Effector CD4-positive, alpha-beta T cell (primary cell): Measurements from ENCODE around the gene GRK3.
"Not testable (repeated sequence)": the region's sequence is repeated elsewhere in the genome, so short reads cannot be mapped to it uniquely, and the experiment has no call there.

ENCODE experiments used
- DNase-seq: peaks from one replicate; pipeline ENCODE4 v3.0.0-alpha.2; 2020

GRK3 gene

DNA sequence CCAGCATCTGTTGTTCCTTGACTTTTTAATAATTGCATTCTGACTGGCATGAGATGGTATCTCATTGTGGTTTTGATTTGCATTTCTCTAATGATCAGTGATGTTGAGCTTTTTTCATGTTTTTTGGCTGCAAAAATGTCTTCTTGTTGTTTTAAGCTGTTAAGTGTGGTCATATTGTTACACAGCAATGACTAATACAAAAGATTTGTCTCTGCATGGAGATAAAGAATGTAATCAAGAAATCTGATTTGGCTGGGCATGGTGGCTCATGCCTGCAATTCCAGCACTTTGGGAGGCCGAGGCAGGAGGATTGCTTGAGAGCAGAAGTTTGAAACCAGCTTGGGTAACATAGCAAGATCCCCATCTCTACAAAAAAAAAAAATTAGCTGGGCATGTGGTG lies 12.1 kb upstream of the GRK3 start:
- not testable (repeated sequence) for DNase-seq

DNA sequence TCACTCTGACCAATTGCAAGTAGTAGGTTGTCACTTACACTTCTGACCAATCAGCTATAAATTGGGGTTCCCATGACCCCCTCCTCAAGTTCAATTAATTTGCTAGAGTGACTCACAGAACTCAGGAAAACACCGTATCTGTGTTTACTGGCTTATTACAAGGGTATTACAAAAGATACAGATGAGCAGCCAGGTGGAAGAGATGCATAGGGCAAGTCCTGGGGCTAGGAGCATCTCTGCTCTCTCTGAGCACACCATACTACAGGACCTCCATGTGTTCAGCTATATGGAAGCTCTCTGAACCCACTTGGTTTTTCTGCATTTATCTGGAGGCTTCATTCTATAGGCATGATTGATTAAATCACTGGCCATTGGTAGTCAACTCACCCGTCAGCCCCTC lies 11.3 kb upstream of the GRK3 start:
- DNase-seq = no peak

DNA sequence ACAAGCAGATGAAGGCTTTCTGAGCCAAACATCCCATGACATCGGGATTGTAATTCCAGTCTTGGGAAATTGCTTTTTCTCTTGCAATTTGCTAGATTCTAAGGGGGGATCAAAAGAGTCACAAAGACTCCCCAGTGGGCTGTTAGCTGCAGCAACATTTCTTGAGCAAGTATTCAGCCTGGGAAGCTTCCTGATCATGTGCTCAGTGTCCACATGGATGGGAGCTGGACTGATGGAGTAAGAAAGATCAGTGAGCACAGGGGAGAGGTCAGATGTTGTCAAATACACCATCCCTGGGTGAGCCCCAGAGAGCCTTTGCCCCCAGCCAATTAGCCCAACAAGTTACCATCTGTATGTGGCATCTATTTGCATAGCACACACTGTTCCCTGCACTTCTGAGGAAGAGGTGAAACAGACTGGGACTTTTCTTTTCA lies 10.2 kb upstream of the GRK3 start:
- DNase-seq = no peak

- no peak for DNase-seq
Observed at GRCh38 chr22:25554689-25555088, 9.8 kb upstream of the GRK3 start.

DNA sequence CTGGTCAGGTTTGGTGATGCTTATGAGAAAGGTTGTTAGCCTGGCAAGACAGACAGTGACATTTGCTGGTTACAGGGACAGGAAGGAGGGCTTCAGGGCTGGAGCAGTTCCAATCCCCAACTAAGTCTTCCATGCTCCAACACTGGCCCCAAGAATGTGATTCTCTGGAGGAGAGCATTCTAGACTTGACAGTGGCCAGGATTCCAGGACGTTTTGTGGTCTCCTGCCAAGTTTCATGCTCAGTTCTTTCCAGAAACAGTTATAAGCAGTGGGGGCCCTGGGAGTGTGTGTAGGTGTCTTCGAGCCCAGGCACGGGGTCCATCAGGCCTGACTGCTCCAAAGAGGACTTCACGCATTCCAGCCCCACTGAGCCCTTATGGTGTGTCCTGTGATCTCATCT lies 8.9 kb upstream of the GRK3 start:
- no peak for DNase-seq

GRCh38 chr22:25557218-25557617 lies 7.3 kb upstream of the GRK3 start:
- DNase-seq = no peak

DNA sequence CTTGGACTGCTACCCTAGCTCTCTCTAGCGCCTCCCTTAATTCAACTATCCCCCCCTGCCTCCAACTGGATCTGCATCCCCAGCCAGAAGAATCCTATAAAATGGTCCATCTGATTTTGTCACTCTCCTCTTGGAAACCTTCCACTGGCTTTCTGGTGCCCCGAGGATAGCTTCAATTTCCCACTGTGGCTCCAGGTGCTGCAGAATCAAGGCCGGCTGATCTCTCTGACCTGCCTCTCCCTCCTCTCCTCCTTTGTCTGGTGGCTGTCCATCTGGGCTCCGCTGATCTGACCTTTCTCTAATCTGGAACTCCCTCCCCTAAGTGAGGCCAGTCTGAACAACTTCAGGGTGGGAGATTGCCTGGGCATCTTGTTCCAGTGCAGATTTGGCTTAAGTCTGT lies 6.1 kb upstream of the GRK3 start:
- DNase-seq = no peak

GRCh38 chr22:25559910-25560309 lies 4.6 kb upstream of the GRK3 start:
- not testable (repeated sequence) for DNase-seq

DNA sequence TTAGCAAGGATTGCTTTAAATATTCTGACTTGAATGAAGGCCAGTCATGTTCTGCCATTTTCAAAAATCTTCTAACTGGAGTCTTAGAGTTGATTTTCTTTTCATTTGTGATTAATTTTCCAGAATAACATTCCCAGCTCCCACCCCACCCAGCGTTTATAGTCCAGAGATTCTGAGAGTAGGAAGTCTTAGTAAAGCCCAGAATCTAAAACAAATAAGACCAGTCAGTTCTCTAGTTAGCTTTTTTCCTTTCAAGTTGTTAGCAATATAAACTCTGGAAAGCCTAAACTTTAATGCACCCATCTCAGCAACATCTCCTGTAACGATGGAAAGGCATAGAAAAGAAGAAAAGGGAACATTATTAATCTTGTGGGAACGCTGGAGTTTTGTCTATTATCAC lies 3.3 kb upstream of the GRK3 start:
- not testable (repeated sequence) for DNase-seq

- DNase-seq = not testable (repeated sequence)
Observed at GRCh38 chr22:25561927-25562326, 2.5 kb upstream of the GRK3 start.

DNA sequence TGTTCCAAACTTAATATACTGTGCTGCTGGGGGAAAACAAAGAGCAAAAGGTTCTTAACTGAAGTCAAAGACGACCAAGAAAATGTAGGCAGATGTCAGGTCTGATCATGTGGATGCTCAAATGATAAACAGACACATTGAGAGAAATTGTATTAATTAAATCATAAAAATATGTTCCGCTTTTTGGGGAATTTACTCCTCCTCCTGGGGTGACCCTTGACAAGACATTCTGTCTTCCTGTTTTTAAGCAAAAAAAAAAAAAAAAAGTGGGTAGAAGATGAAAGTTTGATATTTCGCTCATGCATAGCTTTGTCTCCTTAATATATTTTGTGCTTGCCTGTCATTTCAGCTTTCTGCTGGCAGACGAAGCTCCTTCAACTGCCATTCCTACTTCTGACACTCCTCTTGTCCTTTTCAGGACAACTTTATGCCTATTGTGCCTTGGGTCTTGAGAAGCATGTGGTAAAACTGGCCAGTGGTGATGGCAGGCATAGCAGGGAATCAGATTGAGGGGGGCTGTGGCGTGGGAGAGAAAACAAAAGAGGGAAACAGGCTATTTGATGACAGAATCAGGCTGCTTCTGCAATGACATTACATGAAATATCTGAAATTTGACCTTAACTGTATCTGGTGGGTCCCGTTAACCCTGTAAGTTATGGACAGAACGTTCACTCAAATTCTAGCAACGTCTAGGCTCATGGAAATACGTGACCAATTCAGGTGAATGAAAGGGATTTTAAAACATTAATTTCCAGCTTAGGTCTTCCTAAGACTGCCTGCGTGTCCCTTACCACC lies 1.3 kb upstream of the GRK3 start:
- DNase-seq = not testable (repeated sequence)

GRCh38 chr22:25563761-25564319 lies 635 bp upstream of the GRK3 start:
- DNase-seq = no peak

DNA sequence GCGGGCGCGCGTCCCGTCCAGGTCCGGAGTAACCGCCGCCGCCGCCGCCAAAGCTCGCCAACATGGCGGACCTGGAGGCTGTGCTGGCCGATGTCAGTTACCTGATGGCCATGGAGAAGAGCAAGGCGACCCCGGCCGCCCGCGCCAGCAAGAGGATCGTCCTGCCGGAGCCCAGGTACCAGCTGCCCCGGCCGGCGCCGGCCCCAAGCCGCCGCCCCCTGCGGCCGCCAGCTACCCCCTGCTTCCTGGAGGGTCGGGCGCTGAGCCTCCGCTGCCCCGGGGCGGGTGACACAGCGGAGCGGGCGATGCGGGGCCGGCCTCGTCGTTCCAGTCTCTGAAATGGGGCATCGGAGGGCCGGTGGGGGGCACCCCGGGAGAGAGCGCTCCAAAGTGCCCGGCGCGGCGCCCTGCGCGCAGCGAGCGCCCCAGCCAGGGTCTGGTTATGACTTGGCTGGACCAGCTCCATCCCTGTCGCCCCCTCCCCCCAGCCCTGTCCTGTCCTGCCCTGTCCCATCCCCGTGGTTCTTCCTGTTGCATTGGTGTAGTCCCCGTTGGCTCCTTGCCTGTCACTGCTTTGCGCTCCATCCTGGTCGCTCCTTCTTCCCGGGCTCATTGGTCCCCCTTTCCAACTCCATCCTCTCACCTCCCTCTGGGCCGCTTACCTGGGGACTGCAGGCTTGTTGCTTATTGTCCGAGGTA lies 653 bp downstream of the GRK3 start:
- no peak for DNase-seq

DNA sequence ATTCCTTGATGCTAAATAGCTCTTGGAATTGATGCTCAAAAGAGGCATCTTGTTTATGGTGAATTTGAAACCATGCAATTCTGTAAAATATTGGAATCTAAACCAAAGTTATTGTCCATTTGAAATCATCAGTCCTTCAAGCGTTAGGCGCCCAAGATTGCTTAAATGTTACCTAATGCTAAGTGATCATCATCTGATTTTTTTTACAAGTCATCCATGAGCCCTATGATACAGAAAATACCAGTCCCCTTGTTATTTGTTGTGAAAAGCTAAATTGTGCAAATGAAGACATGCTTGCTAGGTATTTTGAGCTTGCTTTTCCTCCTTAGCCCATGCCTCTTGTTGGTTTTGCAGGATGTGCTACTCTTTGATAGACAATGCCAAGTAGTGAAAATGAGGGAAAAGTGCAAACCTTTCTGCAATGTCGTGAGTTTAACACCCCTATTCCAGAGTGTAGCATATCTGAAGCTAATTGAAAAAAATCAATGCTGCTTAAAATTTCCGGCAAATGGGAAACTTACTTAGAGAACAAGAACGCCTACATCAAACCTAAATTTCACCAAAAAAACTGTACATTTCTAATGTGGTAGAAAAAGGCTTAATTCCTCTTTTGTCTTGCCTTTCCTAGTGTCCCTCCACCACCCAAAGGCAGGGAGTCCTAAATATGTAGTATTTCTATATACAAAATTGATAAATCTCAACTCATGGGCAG lies 1.9 kb downstream of the GRK3 start:
- DNase-seq = no peak

DNA sequence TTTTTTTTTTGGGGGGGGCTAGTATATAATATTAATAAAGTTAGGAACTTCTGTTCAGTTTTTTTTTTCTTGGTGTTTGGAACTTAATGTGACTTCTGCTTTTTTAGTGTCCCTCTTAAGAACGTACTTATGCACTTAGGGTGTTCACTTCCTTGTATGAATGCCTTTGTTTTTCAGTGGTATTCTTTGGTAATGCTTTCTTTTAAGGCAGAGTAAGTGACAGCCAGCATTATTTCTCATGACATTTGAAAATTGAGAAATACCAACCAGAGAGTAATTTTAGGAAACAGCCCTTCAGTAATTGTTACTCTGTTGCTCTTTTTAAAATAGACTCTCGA lies 2.4 kb downstream of the GRK3 start:
- DNase-seq = no peak

DNA sequence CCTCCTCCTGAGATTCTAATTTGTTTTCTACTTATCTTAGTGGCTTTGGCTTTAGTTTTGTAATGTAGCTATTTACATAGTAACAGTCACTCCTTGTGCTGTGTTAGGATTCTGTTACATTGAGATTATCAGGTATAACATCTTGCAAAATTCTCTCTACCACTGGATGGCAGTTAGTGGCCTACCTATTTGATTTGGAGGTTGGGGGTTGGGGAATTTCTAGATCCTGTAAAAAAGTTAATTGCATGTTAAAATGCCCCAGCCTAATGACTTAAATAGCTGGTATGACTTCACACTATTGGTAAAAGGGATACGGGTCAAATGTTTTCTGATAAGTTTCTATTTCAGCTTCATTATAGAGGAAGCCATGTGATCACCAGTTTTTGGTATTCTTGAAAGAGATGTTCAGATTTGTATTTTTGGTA lies 2.8 kb downstream of the GRK3 start:
- DNase-seq = no peak

DNA sequence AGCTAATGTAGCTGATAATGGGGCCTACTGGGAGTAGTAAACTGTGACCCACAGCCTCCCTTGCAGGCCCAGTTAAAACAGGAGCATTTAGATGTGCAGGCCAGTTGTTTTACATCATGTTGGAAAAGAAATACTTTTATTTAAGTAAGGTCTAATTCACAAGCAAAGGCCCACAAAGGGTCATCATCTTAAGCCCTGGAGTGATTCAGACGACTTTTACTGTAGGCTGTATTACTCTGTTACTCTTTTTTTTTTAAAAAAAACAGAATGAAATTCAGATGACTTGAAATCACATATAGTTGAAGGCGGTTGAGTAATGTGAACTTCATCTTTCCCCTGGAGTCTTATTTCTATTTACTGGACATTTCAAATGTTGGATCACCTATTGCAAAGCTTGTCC lies 3.6 kb downstream of the GRK3 start:
- not testable (repeated sequence) for DNase-seq

GRCh38 chr22:25569361-25569760 lies 4.9 kb downstream of the GRK3 start:
- no peak for DNase-seq

DNA sequence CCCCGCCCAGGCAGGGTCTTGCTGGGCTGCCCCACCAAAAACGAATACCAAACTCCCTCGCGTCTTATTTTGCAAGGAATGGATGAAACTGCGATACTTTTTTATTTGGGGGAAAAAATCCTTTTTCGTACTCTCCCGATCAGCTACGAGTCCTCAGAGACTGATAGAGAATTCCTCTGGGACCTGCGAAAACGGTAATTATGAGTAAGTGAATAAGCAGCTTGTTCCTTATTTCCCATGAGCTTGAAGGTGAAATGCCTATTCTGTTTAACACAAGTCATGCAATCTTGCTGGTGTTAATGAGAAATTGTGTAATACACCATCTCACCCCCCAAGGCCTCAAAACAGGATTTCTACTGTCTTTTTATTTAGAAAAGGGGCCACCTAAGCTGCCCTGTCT lies 5.5 kb downstream of the GRK3 start:
- no peak for DNase-seq

DNA sequence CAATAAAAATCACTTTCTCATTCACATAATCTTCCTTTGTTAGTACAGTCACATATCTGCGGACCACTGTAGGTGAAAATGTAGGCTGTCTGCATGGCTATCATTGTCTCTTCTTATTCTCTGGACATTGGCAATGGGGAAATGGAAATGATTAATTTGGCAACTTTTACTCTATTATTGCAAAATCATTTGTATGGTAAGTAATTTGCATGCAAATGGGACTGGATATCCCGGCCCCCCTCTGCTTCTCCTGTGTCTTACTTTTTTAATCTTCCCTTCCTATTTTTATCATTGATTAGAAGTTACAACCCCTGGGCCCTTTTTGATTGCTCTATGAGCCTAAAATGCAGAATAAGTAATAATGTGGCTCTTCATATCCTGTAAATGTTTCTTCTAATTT lies 6.0 kb downstream of the GRK3 start:
- DNase-seq = no peak

- DNase-seq = not testable (repeated sequence)
Observed at GRCh38 chr22:25571969-25572707, 7.7 kb downstream of the GRK3 start.

DNA sequence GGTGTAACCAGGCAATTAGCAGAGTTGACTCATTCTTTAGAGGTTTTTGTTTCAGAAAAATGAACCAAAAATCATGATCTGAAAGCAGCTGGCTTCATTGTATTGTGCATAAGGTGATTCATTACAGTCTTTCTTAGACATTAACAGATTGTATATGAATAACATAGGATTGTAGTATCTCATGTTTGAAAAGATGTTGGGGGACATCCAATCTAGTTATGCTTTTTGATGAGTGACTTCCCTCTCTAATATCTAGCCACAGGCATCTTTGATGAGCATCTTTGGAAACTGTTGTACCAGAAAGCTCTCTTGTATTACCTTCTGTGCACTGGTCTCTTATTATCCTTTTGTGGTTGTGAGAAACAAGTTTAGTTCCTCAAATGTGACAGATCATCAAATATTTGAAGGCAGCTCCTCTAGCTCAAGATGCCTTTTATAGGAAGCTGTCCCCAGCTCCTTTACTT lies 8.3 kb downstream of the GRK3 start:
- DNase-seq = no peak

DNA sequence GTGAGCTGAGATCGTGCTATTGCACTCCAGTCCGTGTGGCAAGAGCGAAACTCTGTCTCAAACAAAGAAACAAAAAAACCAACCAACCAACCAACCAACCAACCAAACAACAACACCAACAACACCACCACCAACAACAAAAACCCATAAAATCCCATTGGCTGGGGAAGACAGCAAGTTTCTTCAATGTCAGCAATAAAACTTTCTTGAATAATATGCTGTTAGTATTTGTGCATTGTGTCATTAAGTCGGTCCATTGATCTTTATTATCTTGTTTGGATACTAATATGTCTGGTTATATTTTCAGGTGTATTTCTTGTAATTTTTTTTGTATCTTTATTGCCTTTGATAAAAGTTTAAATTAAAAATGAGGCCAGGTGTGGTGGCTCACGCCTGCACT lies 9.4 kb downstream of the GRK3 start:
- no peak for DNase-seq
